ENCODE data around the gene SLC22A6.

Gene SLC22A6

GRCh38 chr11:62965574-62965973 is 19.2 kb downstream of the SLC22A6 start:
- no peaks in the 10 kb centered on the region for H3K9me3 ChIP-seq (ENCODE audit: insufficient read depth, low read length)
- H3K9ac ChIP-seq (ENCODE audit: insufficient read length, low read depth) = no peak overlapping the region
- no peak for TF ChIP-seq ZNF274 (IDR thresholded peaks at IDR 0.05; ENCODE audit: low read depth, low read length)
- H3K36me3 ChIP-seq (ENCODE audit: insufficient read depth, insufficient read length, low read length) = no peaks in the 10 kb centered on the region
- H3K4me1 ChIP-seq (ENCODE audit: insufficient read depth, insufficient read length) = no peaks in the 10 kb centered on the region
- no peaks in the 10 kb centered on the region for H3K27me3 ChIP-seq (ENCODE audit: insufficient read depth, insufficient read length)
- no peak overlapping the region for H3K4me3 ChIP-seq (ENCODE audit: insufficient read length, low read depth)
- no peak for DNase-seq (ENCODE audit: low read depth, low spot score)

GRCh38 chr11:62962391-62962790 is 22.4 kb downstream of the SLC22A6 start:
- no peaks in the 10 kb centered on the region for H3K9me3 ChIP-seq (ENCODE audit: insufficient read depth, low read length)

GRCh38 chr11:62961017-62961570 is 23.7 kb downstream of the SLC22A6 start:
- Histone ChIP-seq H3K27me3 (ENCODE audit: insufficient read depth, insufficient read length) (no peaks in the 10 kb centered on the region), H3K9ac (ENCODE audit: insufficient read length, low read depth) (no peak overlapping the region), H3K4me3 (ENCODE audit: insufficient read length, low read depth) (no peak overlapping the region), H3K4me1 (ENCODE audit: insufficient read depth, insufficient read length) (no peaks in the 10 kb centered on the region), H3K9me3 (ENCODE audit: insufficient read depth, low read length) (no peaks in the 10 kb centered on the region), H3K36me3 (ENCODE audit: insufficient read depth, insufficient read length, low read length) (no peaks in the 10 kb centered on the region)
- DNase-seq (ENCODE audit: low read depth, low spot score) = no peak
- TF ChIP-seq YY1 (IDR thresholded peaks at IDR 0.05; ENCODE audit: insufficient read depth, insufficient read length) (no peak), ZNF274 (IDR thresholded peaks at IDR 0.05; ENCODE audit: low read depth, low read length) (no peak), SUZ12 (IDR thresholded peaks at IDR 0.05; ENCODE audit: extremely low read depth, insufficient read depth, insufficient read length) (no peak)

More at GRCh38 chr11:62962391-62962790, 22.4 kb downstream of the SLC22A6 start:
- Histone ChIP-seq H3K4me3 (ENCODE audit: insufficient read length, low read depth) (no peak overlapping the region), H3K36me3 (ENCODE audit: insufficient read depth, insufficient read length, low read length) (no peaks in the 10 kb centered on the region), H3K4me1 (ENCODE audit: insufficient read depth, insufficient read length) (no peaks in the 10 kb centered on the region), H3K27me3 (ENCODE audit: insufficient read depth, insufficient read length) (no peaks in the 10 kb centered on the region), H3K9ac (ENCODE audit: insufficient read length, low read depth) (no peak overlapping the region)
- TF ChIP-seq SUZ12 (IDR thresholded peaks at IDR 0.05; ENCODE audit: extremely low read depth, insufficient read depth, insufficient read length) = no peak
- no peak for TF ChIP-seq ZNF274 (IDR thresholded peaks at IDR 0.05; ENCODE audit: low read depth, low read length)
- no peak for TF ChIP-seq YY1 (IDR thresholded peaks at IDR 0.05; ENCODE audit: insufficient read depth, insufficient read length)
- DNase-seq (ENCODE audit: low read depth, low spot score) = no peak

- Histone ChIP-seq H3K9ac (ENCODE audit: insufficient read length, low read depth) (no peak overlapping the region), H3K4me1 (ENCODE audit: insufficient read depth, insufficient read length) (no peaks in the 10 kb centered on the region), H3K27me3 (ENCODE audit: insufficient read depth, insufficient read length) (no peaks in the 10 kb centered on the region), H3K9me3 (ENCODE audit: insufficient read depth, low read length) (no peaks in the 10 kb centered on the region), H3K4me3 (ENCODE audit: insufficient read length, low read depth) (no peak overlapping the region), H3K36me3 (ENCODE audit: insufficient read depth, insufficient read length, low read length) (no peaks in the 10 kb centered on the region)
- DNase-seq (ENCODE audit: low read depth, low spot score) = no peak
- no peak for TF ChIP-seq SUZ12 (IDR thresholded peaks at IDR 0.05; ENCODE audit: extremely low read depth, insufficient read depth, insufficient read length)
- no peak for TF ChIP-seq YY1 (IDR thresholded peaks at IDR 0.05; ENCODE audit: insufficient read depth, insufficient read length)
- TF ChIP-seq ZNF274 (IDR thresholded peaks at IDR 0.05; ENCODE audit: low read depth, low read length) = no peak
Observed at GRCh38 chr11:62959422-62959980, 25.3 kb downstream of the SLC22A6 start.

- Histone ChIP-seq H3K27me3 (ENCODE audit: insufficient read depth, insufficient read length) (no peaks in the 10 kb centered on the region), H3K9me3 (ENCODE audit: insufficient read depth, low read length) (no peaks in the 10 kb centered on the region), H3K4me3 (ENCODE audit: insufficient read length, low read depth) (no peak overlapping the region), H3K4me1 (ENCODE audit: insufficient read depth, insufficient read length) (no peaks in the 10 kb centered on the region), H3K36me3 (ENCODE audit: insufficient read depth, insufficient read length, low read length) (no peaks in the 10 kb centered on the region), H3K9ac (ENCODE audit: insufficient read length, low read depth) (no peak overlapping the region)
- DNase-seq (ENCODE audit: low read depth, low spot score) = no peak
- TF ChIP-seq ZNF274 (IDR thresholded peaks at IDR 0.05; ENCODE audit: low read depth, low read length) = no peak
- TF ChIP-seq SUZ12 (IDR thresholded peaks at IDR 0.05; ENCODE audit: extremely low read depth, insufficient read depth, insufficient read length) = no peak
- no peak for TF ChIP-seq YY1 (IDR thresholded peaks at IDR 0.05; ENCODE audit: insufficient read depth, insufficient read length)
Observed at GRCh38 chr11:62958547-62959421, 26.0 kb downstream of the SLC22A6 start.

- Histone ChIP-seq H3K27me3 (ENCODE audit: insufficient read depth, insufficient read length) (no peaks in the 10 kb centered on the region), H3K36me3 (ENCODE audit: insufficient read depth, insufficient read length, low read length) (no peaks in the 10 kb centered on the region), H3K4me3 (ENCODE audit: insufficient read length, low read depth) (no peak overlapping the region), H3K9me3 (ENCODE audit: insufficient read depth, low read length) (no peaks in the 10 kb centered on the region), H3K4me1 (ENCODE audit: insufficient read depth, insufficient read length) (no peaks in the 10 kb centered on the region), H3K9ac (ENCODE audit: insufficient read length, low read depth) (no peak overlapping the region)
- no peak for TF ChIP-seq YY1 (IDR thresholded peaks at IDR 0.05; ENCODE audit: insufficient read depth, insufficient read length)
- no peak for TF ChIP-seq ZNF274 (IDR thresholded peaks at IDR 0.05; ENCODE audit: low read depth, low read length)
- no peak for TF ChIP-seq SUZ12 (IDR thresholded peaks at IDR 0.05; ENCODE audit: extremely low read depth, insufficient read depth, insufficient read length)
- DNase-seq (ENCODE audit: low read depth, low spot score) = no peak
Observed at GRCh38 chr11:62957147-62957546, 27.6 kb downstream of the SLC22A6 start.

- Histone ChIP-seq H3K9me3 (ENCODE audit: insufficient read depth, low read length) (no peaks in the 10 kb centered on the region), H3K9ac (ENCODE audit: insufficient read length, low read depth) (no peak overlapping the region), H3K4me1 (ENCODE audit: insufficient read depth, insufficient read length) (no peaks in the 10 kb centered on the region), H3K36me3 (ENCODE audit: insufficient read depth, insufficient read length, low read length) (no peaks in the 10 kb centered on the region), H3K4me3 (ENCODE audit: insufficient read length, low read depth) (no peak overlapping the region), H3K27me3 (ENCODE audit: insufficient read depth, insufficient read length) (no peaks in the 10 kb centered on the region)
- DNase-seq (ENCODE audit: low read depth, low spot score) = no peak
- no peak for TF ChIP-seq YY1 (IDR thresholded peaks at IDR 0.05; ENCODE audit: insufficient read depth, insufficient read length)
- no peak for TF ChIP-seq ZNF274 (IDR thresholded peaks at IDR 0.05; ENCODE audit: low read depth, low read length)
Observed at GRCh38 chr11:62954478-62954877, 30.3 kb downstream of the SLC22A6 start.

All from NT2/D1 (cell line).